Measurements from ENCODE around the gene STAC3.

Gene STAC3

GRCh38 chr12:57198329-57198728, 52.7 kb downstream of the STAC3 start:
- POLR2A ChIA-PET, result interaction anchor here (1.1 kb wide), 1 partner anchor 31 kb away, joined by 3 read pairs; the partner anchor contains the start of gene SHMT2
- CTCF ChIA-PET, result interaction anchor here (0.8 to 0.9 kb wide), 2 partner anchors 16 to 22 kb away, joined by 3 to 5 read pairs; no protein-coding TSS in a partner anchor
- DNase-seq (ENCODE audit: extremely low spot score), result no peak
- no peak for TF ChIP-seq ZNF384 (IDR thresholded peaks at IDR 0.05)
- no peak for TF ChIP-seq CTBP1 (IDR thresholded peaks at IDR 0.05; ENCODE audit: borderline replicate concordance)
- TF ChIP-seq HDGF (IDR thresholded peaks at IDR 0.05; ENCODE audit: borderline replicate concordance), result no peak
- no peak for TF ChIP-seq ARNT (IDR thresholded peaks at IDR 0.05)
- no peak for TF ChIP-seq FOXM1 (IDR thresholded peaks at IDR 0.05; ENCODE audit: borderline replicate concordance)
- no peak for TF ChIP-seq ELF4 (IDR thresholded peaks at IDR 0.05)
- TF ChIP-seq FOXK2 (IDR thresholded peaks at IDR 0.05), result no peak
- no peak for TF ChIP-seq FOXA1 (IDR thresholded peaks at IDR 0.05)
- TF ChIP-seq SP1 (IDR thresholded peaks at IDR 0.05), result no peak
- no peak for TF ChIP-seq L3MBTL2 (conservative IDR thresholded peaks at IDR 0.05)
- no peak for TF ChIP-seq TARDBP (IDR thresholded peaks at IDR 0.05)
- no peak for TF ChIP-seq NFRKB (IDR thresholded peaks at IDR 0.05)
- TF ChIP-seq BHLHE40 (IDR thresholded peaks at IDR 0.05; ENCODE audit: borderline replicate concordance), result no peak
- no peak for TF ChIP-seq LEF1 (IDR thresholded peaks at IDR 0.05; ENCODE audit: borderline replicate concordance)
- TF ChIP-seq PKNOX1 (IDR thresholded peaks at IDR 0.05), result no peak
- TF ChIP-seq SUZ12 (IDR thresholded peaks at IDR 0.05), result no peak

- DNase-seq (ENCODE audit: extremely low spot score), result no peak
- TF ChIP-seq L3MBTL2 (conservative IDR thresholded peaks at IDR 0.05) (no peak), ZNF384 (IDR thresholded peaks at IDR 0.05) (no peak), LEF1 (IDR thresholded peaks at IDR 0.05; ENCODE audit: borderline replicate concordance) (no peak), ARNT (IDR thresholded peaks at IDR 0.05) (no peak), SP1 (IDR thresholded peaks at IDR 0.05) (no peak)
- CTCF ChIA-PET, result no interaction called here
- POLR2A ChIA-PET, result no interaction called here
Measured at GRCh38 chr12:57196956-57197355, 54.0 kb downstream of the STAC3 start.

GRCh38 chr12:57196439-57196838, 54.5 kb downstream of the STAC3 start:
- DNase-seq (ENCODE audit: extremely low spot score), result no peak
- CTCF ChIA-PET, result no interaction called here
- TF ChIP-seq NFRKB (IDR thresholded peaks at IDR 0.05) (no peak), FOXA1 (IDR thresholded peaks at IDR 0.05) (no peak), HDGF (IDR thresholded peaks at IDR 0.05; ENCODE audit: borderline replicate concordance) (no peak), CTBP1 (IDR thresholded peaks at IDR 0.05; ENCODE audit: borderline replicate concordance) (no peak), BHLHE40 (IDR thresholded peaks at IDR 0.05; ENCODE audit: borderline replicate concordance) (no peak)
- POLR2A ChIA-PET, result interaction anchor here (1.0 kb wide), 1 partner anchor 33 kb away, joined by 3 read pairs; the partner anchor contains the start of gene SHMT2

- no peak for DNase-seq (ENCODE audit: extremely low spot score)
- CTCF ChIA-PET, result no interaction called here
- TF ChIP-seq BHLHE40 (IDR thresholded peaks at IDR 0.05; ENCODE audit: borderline replicate concordance), result no peak
- POLR2A ChIA-PET, result interaction anchor here (1.0 kb wide), 1 partner anchor 34 kb away, joined by 3 read pairs; the partner anchor contains the start of gene SHMT2
Measured at GRCh38 chr12:57195611-57196371, 55.2 kb downstream of the STAC3 start.

GRCh38 chr12:57195186-57195585, 55.8 kb downstream of the STAC3 start:
- no peak for TF ChIP-seq NFRKB (IDR thresholded peaks at IDR 0.05)
- TF ChIP-seq BHLHE40 (IDR thresholded peaks at IDR 0.05; ENCODE audit: borderline replicate concordance), result no peak
- TF ChIP-seq L3MBTL2 (conservative IDR thresholded peaks at IDR 0.05), result no peak
- TF ChIP-seq SP1 (IDR thresholded peaks at IDR 0.05), result no peak
- TF ChIP-seq HDGF (IDR thresholded peaks at IDR 0.05; ENCODE audit: borderline replicate concordance), result no peak
- TF ChIP-seq ARNT (IDR thresholded peaks at IDR 0.05), result no peak
- no peak for TF ChIP-seq ELF4 (IDR thresholded peaks at IDR 0.05)
- no peak for TF ChIP-seq PKNOX1 (IDR thresholded peaks at IDR 0.05)
- TF ChIP-seq FOXA1 (IDR thresholded peaks at IDR 0.05), result no peak
- TF ChIP-seq CTBP1 (IDR thresholded peaks at IDR 0.05; ENCODE audit: borderline replicate concordance), result no peak
- no peak for TF ChIP-seq TARDBP (IDR thresholded peaks at IDR 0.05)
- TF ChIP-seq LEF1 (IDR thresholded peaks at IDR 0.05; ENCODE audit: borderline replicate concordance), result no peak
- TF ChIP-seq SUZ12 (IDR thresholded peaks at IDR 0.05), result no peak
- no peak for TF ChIP-seq FOXK2 (IDR thresholded peaks at IDR 0.05)
- TF ChIP-seq FOXM1 (IDR thresholded peaks at IDR 0.05; ENCODE audit: borderline replicate concordance), result no peak
- no peak for TF ChIP-seq ZNF384 (IDR thresholded peaks at IDR 0.05)
- CTCF ChIA-PET, result no interaction called here
- no peak for DNase-seq (ENCODE audit: extremely low spot score)
- POLR2A ChIA-PET, result no interaction called here

GRCh38 chr12:57194253-57194652, 56.7 kb downstream of the STAC3 start:
- ChIA-PET CTCF (no interaction called here), POLR2A (no interaction called here)
- DNase-seq (ENCODE audit: extremely low spot score), result no peak
- TF ChIP-seq SP1 (IDR thresholded peaks at IDR 0.05) (no peak), BHLHE40 (IDR thresholded peaks at IDR 0.05; ENCODE audit: borderline replicate concordance) (no peak), SUZ12 (IDR thresholded peaks at IDR 0.05) (no peak), TARDBP (IDR thresholded peaks at IDR 0.05) (no peak), HDGF (IDR thresholded peaks at IDR 0.05; ENCODE audit: borderline replicate concordance) (no peak), PKNOX1 (IDR thresholded peaks at IDR 0.05) (no peak), FOXM1 (IDR thresholded peaks at IDR 0.05; ENCODE audit: borderline replicate concordance) (no peak), FOXA1 (IDR thresholded peaks at IDR 0.05) (no peak), FOXK2 (IDR thresholded peaks at IDR 0.05) (no peak), ELF4 (IDR thresholded peaks at IDR 0.05) (no peak), ZNF384 (IDR thresholded peaks at IDR 0.05) (no peak), NFRKB (IDR thresholded peaks at IDR 0.05) (no peak), LEF1 (IDR thresholded peaks at IDR 0.05; ENCODE audit: borderline replicate concordance) (no peak), CTBP1 (IDR thresholded peaks at IDR 0.05; ENCODE audit: borderline replicate concordance) (no peak)

Data from HEK293T (cell line).